T47D (cell line): ENCODE data around the gene NMNAT3.

ENCODE experiments used
- DNase-seq, 2 experiments: peaks; one replicate each; pipeline versions ENCODE4 v3.0.0 to v3.0.0-alpha.2; 2011 to 2012; ENCODE audit warnings: low read depth in 1 of 2, low spot score in 1 of 2
- JUND ChIP-seq: IDR thresholded peaks from 2 replicates; pipeline ENCODE4 v1.6.1; 2012; ENCODE audit warnings: low read depth
- in situ Hi-C: cut with HindIII; loops from 2 replicates; pipeline ENCODE4 v1.10.0; 2016; ENCODE audit warnings: low sequenced_read_pairs, low pct_unique_long_range_greater_than_20kb

The NMNAT3 gene

GRCh38 chr3:139689708-139690228 is 12.0 kb upstream of the NMNAT3 start:
- TF ChIP-seq JUND: no peak
- no peak for DNase-seq
- in situ Hi-C loops: no loop called here

- no peak for DNase-seq
- TF ChIP-seq JUND: no peak
- in situ Hi-C loops: no loop called here
Observed at GRCh38 chr3:139689122-139689521, 11.3 kb upstream of the NMNAT3 start.

- no peak for TF ChIP-seq JUND
- in situ Hi-C loops: no loop called here
- DNase-seq: no peak
Observed at GRCh38 chr3:139687431-139687830, 9.7 kb upstream of the NMNAT3 start.

- in situ Hi-C loops: no loop called here
- DNase-seq: no peak
- no peak for TF ChIP-seq JUND
Observed at GRCh38 chr3:139686624-139687023, 8.9 kb upstream of the NMNAT3 start.

- in situ Hi-C loops: no loop called here
- TF ChIP-seq JUND: no peak
- DNase-seq: no peak
Observed at GRCh38 chr3:139686206-139686605, 8.4 kb upstream of the NMNAT3 start.

GRCh38 chr3:139679220-139679775 is 1.5 kb upstream of the NMNAT3 start:
- no peak for DNase-seq
- in situ Hi-C loops: no loop called here
- TF ChIP-seq JUND: no peak

- in situ Hi-C loops: no loop called here
- DNase-seq: no peak
- no peak for TF ChIP-seq JUND
Observed at GRCh38 chr3:139676632-139677387, 962 bp downstream of the NMNAT3 start.

- DNase-seq: no peak
- in situ Hi-C loops: no loop called here
- TF ChIP-seq JUND: no peak
Observed at GRCh38 chr3:139676108-139676507, 1.7 kb downstream of the NMNAT3 start.

GRCh38 chr3:139675327-139675726 is 2.4 kb downstream of the NMNAT3 start:
- no peak for DNase-seq
- in situ Hi-C loops: no loop called here
- TF ChIP-seq JUND: no peak

GRCh38 chr3:139674571-139675260 is 3.1 kb downstream of the NMNAT3 start:
- no peak for DNase-seq
- in situ Hi-C loops: no loop called here
- TF ChIP-seq JUND: no peak

- TF ChIP-seq JUND: no peak
- DNase-seq: no peak
- in situ Hi-C loops: no loop called here
Observed at GRCh38 chr3:139672884-139673283, 4.9 kb downstream of the NMNAT3 start.

- TF ChIP-seq JUND: no peak
- in situ Hi-C loops: no loop called here
- DNase-seq: no peak
Observed at GRCh38 chr3:139671863-139672646, 5.7 kb downstream of the NMNAT3 start.
